Calu3 (cell line): ENCODE data around the gene UBE2D1. TPM values are rescaled to one million over a fixed set of nuclear protein-coding genes. Genes with fewer than 3 reads are reported as not detected.

Experiments used
- BruUV-seq: library from RNA; stranded (reverse); fragments of 400-500 nt; replicated peaks from 2 replicates; lab custom pipeline; 2021; lab: Mats Ljungman, UMichigan
- CTCF ChIA-PET: fragments of 300-600 bp; sonication (Branson Sonifier 250); formaldehyde crosslinking; loops from one replicate; lab custom pipeline; 2022; ENCODE audit warnings: antibody characterized with exemption; lab: Charles Lee
- DNase-seq: peaks from one replicate; pipeline ENCODE4 v3.0.0; 2022
- H3K27ac Mint-ChIP-seq: one replicate; pipeline ENCODE4 v1.8.0; 2022; ENCODE audit warnings: mixed read lengths; ENCODE audit not compliant: unreplicated experiment
- H3K27me3 Mint-ChIP-seq: one replicate; pipeline ENCODE4 v1.8.0; 2022; ENCODE audit warnings: mixed read lengths; ENCODE audit not compliant: unreplicated experiment
- H3K36me3 Mint-ChIP-seq: one replicate; pipeline ENCODE4 v1.8.0; 2022; ENCODE audit warnings: mild to moderate bottlenecking, moderate library complexity, mixed read lengths; ENCODE audit not compliant: insufficient read depth, unreplicated experiment
- H3K4me1 Mint-ChIP-seq: one replicate; pipeline ENCODE4 v1.8.0; 2022; ENCODE audit warnings: mild to moderate bottlenecking, low read depth, mixed read lengths; ENCODE audit not compliant: unreplicated experiment
- H3K4me3 Mint-ChIP-seq: one replicate; pipeline ENCODE4 v1.8.0; 2022; ENCODE audit warnings: mild to moderate bottlenecking, low read depth, moderate library complexity, mixed read lengths; ENCODE audit not compliant: unreplicated experiment
- H3K9me3 Mint-ChIP-seq: one replicate; pipeline ENCODE4 v1.8.0; 2022; ENCODE audit warnings: low read depth, mixed read lengths; ENCODE audit not compliant: unreplicated experiment
- intact Hi-C: fragments of 100-400 bp; cut with micrococcal nuclease; formaldehyde crosslinking; loops from one replicate; pipeline ENCODE4 v1.10.0; 2022; ENCODE audit not compliant: unreplicated experiment
- total RNA-seq: library from RNA; stranded (reverse); gene quantifications from 2 replicates; pipeline ENCODE4 v1.2.3, GENCODE V29; 2022
- TF ChIP-seq, protein P1 (sequence below): fragments of 200-600 bp; IDR thresholded peaks from one replicate; pipeline ENCODE4 v1.8.0; 2022; ENCODE audit warnings: antibody characterized with exemption; ENCODE audit not compliant: unreplicated experiment

UBE2D1 gene
- total RNA-seq, 1 experiment from 2014 or later: 25.6 TPM

DNA sequence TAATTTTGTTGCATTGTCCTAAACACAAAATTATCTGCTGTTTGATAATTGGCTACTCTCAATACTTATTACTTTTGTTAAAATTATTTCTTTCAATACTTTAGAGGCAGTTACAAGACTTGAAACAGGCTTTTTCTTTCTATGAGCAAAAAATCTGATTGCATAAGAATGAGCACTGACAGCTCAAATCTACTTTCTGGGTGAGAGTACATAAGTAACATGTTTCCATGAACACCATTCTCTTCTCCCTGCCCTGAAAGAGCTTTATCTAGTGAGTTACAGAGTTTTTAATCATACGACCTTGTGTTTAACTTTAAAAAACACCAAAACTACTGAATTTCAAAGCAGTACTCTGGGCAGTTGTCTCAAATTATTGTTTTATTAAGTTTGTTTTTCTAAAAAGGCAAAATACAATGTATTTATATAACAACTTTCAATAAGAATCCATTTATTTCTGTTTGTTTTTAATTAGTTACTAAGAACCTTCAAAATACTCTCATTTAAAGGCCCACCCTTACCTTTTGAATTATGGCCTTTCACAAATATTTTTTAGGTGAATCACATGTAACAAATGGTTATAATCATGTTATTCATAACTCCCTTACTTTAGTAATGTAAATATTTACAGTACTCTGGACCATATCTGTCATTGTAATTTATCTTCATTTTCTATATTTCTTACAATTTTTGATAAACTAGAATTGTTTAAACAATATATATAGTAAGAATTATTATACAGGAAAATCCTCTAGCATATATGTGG lies 27.4 kb downstream of the UBE2D1 start:
- TF ChIP-seq, protein P1, sequence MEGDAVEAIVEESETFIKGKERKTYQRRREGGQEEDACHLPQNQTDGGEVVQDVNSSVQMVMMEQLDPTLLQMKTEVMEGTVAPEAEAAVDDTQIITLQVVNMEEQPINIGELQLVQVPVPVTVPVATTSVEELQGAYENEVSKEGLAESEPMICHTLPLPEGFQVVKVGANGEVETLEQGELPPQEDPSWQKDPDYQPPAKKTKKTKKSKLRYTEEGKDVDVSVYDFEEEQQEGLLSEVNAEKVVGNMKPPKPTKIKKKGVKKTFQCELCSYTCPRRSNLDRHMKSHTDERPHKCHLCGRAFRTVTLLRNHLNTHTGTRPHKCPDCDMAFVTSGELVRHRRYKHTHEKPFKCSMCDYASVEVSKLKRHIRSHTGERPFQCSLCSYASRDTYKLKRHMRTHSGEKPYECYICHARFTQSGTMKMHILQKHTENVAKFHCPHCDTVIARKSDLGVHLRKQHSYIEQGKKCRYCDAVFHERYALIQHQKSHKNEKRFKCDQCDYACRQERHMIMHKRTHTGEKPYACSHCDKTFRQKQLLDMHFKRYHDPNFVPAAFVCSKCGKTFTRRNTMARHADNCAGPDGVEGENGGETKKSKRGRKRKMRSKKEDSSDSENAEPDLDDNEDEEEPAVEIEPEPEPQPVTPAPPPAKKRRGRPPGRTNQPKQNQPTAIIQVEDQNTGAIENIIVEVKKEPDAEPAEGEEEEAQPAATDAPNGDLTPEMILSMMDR: no peak
- H3K36me3 Mint-ChIP-seq: no peaks in the 10 kb centered on the region
- H3K4me1 Mint-ChIP-seq: peaks cover 8% of the 10 kb centered on the region
- H3K27ac Mint-ChIP-seq: no peak overlapping the region
- intact Hi-C loops: no loop called here
- no peaks in the 10 kb centered on the region for H3K27me3 Mint-ChIP-seq
- H3K4me3 Mint-ChIP-seq: no peak overlapping the region
- no peaks in the 10 kb centered on the region for H3K9me3 Mint-ChIP-seq
- no TSS peak for BruUV-seq
- CTCF ChIA-PET: no interaction called here
- no peak for DNase-seq

DNA sequence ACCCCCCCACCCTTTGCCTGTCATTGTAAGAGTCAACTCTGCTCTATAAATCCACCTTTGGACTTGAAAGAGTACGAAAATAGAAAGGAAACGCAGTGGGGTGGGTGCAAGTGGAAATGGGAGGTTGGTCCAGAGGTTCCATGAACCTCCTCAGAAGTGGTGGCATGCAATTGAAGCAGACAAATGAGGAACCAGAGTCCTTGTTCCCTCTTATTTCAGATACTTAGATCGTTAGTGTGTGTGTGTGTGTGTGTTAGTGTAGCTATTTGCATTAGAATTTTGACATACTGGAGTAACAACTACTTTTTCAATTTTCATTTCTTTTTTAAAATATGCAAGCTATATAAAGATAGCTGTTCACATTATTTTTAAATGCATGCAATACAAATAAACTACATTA lies 32.3 kb downstream of the UBE2D1 start:
- TF ChIP-seq, protein P1: no peak
- DNase-seq: no peak
- no peaks in the 10 kb centered on the region for H3K27me3 Mint-ChIP-seq
- no peaks in the 10 kb centered on the region for H3K4me1 Mint-ChIP-seq
- no peak overlapping the region for H3K4me3 Mint-ChIP-seq
- no peaks in the 10 kb centered on the region for H3K9me3 Mint-ChIP-seq
- BruUV-seq: no TSS peak
- H3K36me3 Mint-ChIP-seq: no peaks in the 10 kb centered on the region
- no peak overlapping the region for H3K27ac Mint-ChIP-seq
- intact Hi-C loops: no loop called here
- CTCF ChIA-PET: no interaction called here

DNA sequence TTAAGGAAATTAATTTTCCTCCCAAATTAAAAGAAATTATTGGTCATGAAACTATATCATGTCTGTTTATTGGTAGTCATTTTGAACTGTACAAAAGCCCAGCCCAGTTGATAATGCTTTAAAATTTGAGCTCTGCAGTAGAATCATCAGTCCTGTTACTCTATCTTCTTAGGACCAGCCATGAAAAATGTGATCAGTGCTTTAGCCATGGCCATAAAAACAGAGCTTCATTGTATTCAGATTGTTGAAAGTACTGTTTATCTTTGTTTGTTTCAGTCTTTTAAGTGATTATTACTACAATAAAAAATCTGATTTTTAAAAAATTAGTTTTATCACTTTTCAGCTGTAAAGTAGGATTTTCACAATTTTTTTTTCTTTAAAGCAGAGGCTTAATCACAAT lies 36.7 kb downstream of the UBE2D1 start:
- Mint-ChIP-seq H3K4me1 (no peaks in the 10 kb centered on the region), H3K27ac (no peak overlapping the region), H3K9me3 (no peaks in the 10 kb centered on the region), H3K27me3 (no peaks in the 10 kb centered on the region), H3K36me3 (no peaks in the 10 kb centered on the region), H3K4me3 (no peak overlapping the region)
- CTCF ChIA-PET: no interaction called here
- no peak for DNase-seq
- intact Hi-C loops: no loop called here
- TF ChIP-seq, protein P1: no peak
- BruUV-seq: no TSS peak

DNA sequence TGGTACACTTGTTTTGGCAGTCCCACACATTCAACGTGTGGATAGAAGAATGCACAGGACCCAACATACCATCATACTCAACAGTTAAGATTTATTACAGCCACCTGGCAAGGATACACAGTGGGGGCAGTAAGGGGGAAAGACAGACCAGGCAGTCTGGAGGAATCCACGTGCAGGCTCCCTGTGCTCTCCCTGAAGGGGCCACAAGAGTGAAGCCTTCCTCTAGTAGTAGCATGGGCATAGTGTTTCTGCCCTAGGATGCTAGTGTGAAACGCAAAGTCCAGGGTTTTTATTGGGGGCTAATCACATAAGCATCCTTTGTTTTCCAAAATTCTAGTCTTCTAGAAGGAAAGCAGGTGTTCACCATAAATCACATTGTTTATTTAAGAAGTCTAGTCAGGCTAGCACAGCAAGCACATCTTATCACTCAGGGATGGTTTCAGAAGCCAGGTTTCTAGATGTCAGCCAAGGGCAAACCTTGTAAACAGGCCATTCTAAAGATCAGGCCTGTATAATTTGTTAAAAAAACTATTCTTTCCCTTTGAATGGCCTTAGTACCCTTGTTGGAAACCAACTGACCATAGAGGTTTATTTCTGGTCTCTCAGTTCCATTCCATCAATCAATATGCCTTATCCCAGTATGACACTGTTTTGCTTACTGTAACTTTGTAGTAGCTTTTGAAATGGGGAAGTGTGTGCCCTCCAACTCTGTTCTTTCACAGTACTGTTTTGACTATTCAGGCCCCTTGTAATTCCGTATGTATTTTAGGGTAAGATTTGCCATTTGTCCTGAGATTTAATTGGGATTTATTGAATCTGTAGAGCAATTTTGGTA lies 38.0 kb downstream of the UBE2D1 start:
- H3K4me1 Mint-ChIP-seq: no peaks in the 10 kb centered on the region
- BruUV-seq: no TSS peak
- H3K36me3 Mint-ChIP-seq: no peaks in the 10 kb centered on the region
- H3K27me3 Mint-ChIP-seq: no peaks in the 10 kb centered on the region
- no peak for DNase-seq
- CTCF ChIA-PET: interaction anchor here (0.5 to 1.4 kb wide), 2 partner anchors 12 to 63 kb away, joined by 3 to 6 read pairs; partner anchors contain the start of gene TFAM
- TF ChIP-seq, protein P1: no peak
- no peak overlapping the region for H3K27ac Mint-ChIP-seq
- no peaks in the 10 kb centered on the region for H3K9me3 Mint-ChIP-seq
- intact Hi-C loops: no loop called here
- no peak overlapping the region for H3K4me3 Mint-ChIP-seq
